GM21717 (cell line): ENCODE results near the gene HIF1A.
"Not testable (repeated sequence)": the region's sequence is repeated elsewhere in the genome, so short reads cannot be mapped to it uniquely, and the experiment has no call there.

Experiments used
- ATAC-seq: cut with Tn5 transposase; IDR thresholded peaks from one replicate; pipeline ENCODE4 v1.9.1; 2021; ENCODE audit warnings: mild to moderate bottlenecking, moderate library complexity; ENCODE audit not compliant: unreplicated experiment

HIF1A gene

DNA sequence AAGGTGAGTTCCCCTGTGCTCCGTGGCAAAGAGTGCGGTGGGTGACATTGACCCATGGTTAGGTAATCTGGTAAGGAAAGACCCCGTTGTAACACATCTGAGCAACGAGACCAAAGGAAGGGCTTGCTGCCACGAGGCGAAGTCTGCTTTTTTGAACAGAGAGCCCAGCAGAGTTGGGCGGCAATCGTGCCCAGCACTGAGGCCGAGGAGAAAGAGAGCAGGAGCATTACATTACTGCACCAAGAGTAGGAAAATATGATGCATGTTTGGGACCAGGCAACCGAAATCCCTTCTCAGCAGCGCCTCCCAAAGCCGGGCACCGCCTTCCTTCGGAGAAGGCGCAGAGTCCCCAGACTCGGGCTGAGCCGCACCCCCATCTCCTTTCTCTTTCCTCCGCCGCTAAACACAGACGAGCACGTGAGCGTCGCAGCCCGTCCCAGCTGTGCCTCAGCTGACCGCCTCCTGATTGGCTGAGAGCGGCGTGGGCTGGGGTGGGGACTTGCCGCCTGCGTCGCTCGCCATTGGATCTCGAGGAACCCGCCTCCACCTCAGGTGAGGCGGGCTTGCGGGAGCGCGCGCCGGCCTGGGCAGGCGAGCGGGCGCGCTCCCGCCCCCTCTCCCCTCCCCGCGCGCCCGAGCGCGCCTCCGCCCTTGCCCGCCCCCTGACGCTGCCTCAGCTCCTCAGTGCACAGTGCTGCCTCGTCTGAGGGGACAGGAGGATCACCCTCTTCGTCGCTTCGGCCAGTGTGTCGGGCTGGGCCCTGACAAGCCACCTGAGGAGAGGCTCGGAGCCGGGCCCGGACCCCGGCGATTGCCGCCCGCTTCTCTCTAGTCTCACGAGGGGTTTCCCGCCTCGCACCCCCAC, at the start of gene HIF1A:
Gene HIF1A (plus strand): TSS at position 684 of the 865 bp plus-strand sequence. CDS start 292 bp downstream, outside the sequence.
- ATAC-seq: peak; percentile 89

GRCh38 chr14:61646366-61647116, 48.8 kb upstream of the HIF1A start:
- ATAC-seq: no peak

DNA sequence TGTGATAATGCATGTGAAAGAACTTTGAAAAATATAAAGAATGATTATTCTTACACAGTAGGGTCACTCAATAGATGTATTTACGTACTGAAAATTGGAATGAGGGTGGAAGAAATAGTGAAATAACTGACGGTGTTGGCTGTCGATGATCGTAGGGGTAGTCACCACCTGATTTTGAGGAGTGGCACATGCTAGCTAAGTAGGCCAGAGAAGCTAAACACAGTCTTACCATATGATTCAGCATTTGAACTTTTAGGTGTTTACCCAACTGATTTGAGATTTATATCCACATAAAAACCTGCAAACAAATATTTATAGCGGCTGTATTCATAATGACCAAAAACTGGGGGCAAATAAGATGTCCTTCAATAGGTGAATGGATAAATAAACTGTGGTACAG, 47.6 kb upstream of the HIF1A start:
- no peak for ATAC-seq

- no peak for ATAC-seq
Measured at GRCh38 chr14:61648377-61648776, 46.9 kb upstream of the HIF1A start.

DNA sequence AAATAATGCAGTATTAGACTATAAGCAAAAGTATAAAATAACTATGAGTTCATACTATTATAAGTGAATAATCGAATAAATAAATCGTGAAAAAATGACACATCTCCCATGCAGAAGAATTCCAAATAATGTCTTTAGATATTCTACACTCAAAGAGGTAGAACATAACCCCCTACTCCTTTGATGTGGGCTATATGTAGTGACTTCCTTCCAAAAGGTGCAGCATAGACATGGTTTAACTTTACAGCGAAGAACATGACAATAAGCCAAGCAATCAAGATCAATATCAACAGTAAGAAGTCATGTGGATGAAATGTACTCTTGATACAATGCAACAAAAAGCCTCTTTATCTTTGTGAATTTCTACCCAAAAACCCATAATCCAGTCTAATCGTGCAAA, 46.0 kb upstream of the HIF1A start:
- ATAC-seq: no peak

GRCh38 chr14:61651355-61651754, 44.0 kb upstream of the HIF1A start:
- ATAC-seq: no peak

GRCh38 chr14:61652526-61653262, 42.6 kb upstream of the HIF1A start:
- ATAC-seq: no peak

DNA sequence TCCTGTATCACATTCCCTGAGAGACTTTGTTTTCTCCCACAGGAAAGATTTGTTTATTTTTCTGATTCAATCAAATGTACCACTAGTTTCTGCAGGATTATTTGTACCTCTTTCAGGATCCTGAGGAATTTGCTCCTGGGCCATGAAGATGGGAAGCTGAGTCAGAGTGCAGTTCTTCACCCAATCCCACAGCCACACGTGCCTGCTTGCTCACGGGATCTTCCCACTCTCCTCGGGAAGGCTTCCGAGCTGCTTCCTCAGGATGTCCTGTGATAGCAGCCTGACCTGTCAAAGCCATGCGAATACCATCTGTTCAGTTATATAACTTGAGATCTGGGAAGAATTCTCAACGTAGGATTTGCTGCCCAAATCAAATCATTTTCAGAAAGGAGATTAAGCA, 41.8 kb upstream of the HIF1A start:
- no peak for ATAC-seq

- ATAC-seq: no peak
Measured at GRCh38 chr14:61654026-61654425, 41.3 kb upstream of the HIF1A start.

DNA sequence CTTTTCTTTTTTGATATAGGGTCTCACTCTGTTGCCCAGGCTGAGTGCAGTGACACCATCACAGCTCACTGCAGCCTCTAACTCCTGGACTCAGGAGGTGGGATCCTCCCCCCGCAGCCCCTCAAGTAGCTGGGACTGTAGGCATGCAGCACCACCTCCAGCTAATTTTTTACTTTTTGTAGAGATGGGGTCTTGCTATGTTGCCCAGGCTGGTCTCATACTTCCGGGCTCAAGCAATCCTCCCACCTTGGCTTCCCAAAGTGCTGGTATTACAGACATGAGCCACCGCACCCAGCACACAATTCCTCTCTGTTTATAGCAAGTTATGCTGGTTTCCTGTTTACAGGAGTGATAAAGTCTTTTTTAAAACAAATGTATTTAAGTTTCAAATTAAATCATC, 39.5 kb upstream of the HIF1A start:
- ATAC-seq: no peak

GRCh38 chr14:61656341-61656740, 39.0 kb upstream of the HIF1A start:
- no peak for ATAC-seq

DNA sequence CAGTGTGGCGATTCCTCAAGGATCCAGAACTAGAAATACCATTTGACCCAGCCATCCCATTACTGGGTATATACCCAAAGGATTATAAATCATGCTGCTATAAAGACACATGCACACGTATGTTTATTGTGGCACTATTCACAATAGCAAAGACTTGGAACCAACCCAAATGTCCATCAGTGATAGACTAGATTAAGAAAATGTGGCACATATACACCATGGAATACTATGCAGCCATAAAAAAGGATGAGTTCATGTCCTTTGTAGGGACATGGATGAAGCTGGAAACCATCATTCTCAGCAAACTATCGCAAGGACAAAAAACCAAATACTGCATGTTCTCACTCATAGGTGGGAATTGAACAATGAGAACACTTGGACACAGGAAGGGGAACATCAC, 37.2 kb upstream of the HIF1A start:
- not testable (repeated sequence) for ATAC-seq

DNA sequence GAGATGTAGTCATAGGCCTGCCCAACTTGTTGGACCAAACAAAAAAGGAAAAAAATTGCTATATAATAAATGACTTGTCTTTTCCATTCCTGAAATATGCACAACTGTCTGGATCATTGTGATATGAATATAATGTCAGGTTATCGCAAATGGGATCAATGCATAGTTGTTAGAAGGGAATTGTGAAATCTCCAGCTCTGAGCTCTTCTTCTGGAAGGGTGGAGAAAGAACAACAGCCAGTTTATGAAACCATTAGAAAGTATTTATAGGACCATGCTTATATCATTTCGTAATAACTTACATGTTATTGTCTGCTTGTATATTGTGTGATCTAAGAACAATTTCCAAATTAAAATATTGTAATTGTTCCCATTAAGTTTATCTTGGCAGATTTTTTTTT, 35.7 kb upstream of the HIF1A start:
- no peak for ATAC-seq

- peak; percentile 38 for ATAC-seq
Measured at GRCh38 chr14:61661471-61662400, 33.6 kb upstream of the HIF1A start.

DNA sequence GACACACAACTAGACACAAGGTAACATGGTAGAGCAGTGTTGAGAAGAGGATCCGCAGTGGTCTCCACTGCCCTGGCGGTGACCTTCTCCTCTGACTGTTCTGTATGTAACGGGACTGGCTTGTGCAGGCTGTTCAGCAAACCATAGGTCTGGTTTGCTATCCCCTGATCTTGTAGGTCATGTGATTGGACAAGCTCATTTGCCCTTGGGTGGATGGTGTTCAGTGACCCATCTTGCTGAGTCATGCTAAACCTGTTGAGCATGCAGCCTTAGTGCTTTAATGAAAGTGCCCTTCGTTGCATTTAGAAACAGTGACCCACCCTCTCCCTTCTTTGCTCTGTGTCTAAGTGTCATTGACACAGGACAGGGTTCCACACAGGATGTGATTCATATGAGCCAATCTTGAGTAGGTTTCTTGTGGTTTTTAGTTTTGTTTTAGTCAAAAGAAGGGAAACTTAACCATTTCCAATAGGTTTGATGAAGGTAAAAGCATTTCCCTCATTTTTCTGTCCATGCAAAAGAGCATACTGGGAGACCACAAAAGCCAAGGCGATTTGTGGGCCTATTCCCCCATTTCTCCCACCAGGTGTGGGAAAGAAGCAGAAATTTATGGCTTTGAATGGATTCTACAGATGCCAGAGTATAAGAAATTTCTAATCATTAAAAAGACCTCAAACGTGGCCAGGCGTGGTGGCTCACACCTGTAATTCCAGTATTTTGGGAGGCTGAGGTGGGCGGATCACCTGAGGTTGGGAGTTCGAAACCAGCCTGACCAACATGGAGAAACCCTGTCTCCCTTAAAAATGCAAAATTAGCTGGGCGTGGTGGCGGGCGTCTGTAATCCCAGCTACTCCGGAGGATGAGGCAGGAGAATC, 32.6 kb upstream of the HIF1A start:
- ATAC-seq: peak; percentile 86

DNA sequence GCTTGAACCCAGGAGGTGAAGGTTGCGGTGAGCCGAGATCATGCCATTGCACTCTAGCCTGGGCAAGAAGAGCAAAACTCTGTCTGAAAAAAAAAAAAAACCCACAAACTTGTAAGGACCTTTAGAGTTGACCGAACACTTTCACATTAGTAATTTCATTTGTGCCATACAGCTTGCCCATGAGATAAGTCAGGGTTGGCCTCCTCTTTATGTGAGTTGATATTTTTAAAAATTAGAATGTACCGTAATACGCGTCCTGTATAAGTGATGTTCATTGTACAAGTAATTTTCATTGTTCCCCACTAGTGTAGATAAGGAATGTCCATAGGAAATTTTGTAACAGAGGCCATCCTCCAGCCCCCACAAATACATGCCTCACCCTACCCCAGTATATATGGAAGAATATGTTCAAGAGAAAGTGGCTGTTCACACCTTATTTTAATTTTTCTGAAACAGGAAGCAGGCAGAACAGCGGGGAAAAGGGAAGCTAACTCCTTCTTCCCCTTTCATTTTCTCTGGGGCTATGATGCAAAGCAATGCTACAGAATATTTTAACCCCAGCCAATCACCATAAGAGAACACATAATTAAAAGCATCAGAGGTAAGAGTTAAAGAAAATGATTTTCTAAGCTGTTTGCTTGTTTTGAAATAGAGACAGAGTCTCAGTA, 31.9 kb upstream of the HIF1A start:
- no peak for ATAC-seq

GRCh38 chr14:61668282-61668681, 27.0 kb upstream of the HIF1A start:
- no peak for ATAC-seq

DNA sequence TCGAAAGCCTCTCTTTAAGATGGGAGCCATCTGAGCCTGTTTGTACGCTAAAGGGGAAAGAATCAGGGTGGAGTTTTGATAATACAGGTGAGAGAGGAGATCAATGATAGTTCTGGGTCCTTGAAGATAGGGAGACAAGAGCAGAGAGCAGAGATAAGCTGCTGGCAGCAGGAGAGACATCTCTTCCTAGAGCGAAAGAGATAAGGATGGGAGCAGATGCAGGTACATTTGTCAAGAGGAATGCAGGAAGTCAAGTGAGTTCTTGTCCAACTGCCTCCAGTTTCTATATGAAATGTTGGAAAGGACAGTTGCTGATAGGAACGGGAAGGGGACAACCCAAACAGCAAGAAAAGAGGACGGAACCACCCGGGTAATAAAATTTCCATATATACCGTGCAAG, 24.7 kb upstream of the HIF1A start:
- ATAC-seq: no peak

- ATAC-seq: peak; percentile 77
Measured at GRCh38 chr14:61671082-61671481, 24.2 kb upstream of the HIF1A start.
